ENCODE results near the gene TBC1D14.

TBC1D14 gene

DNA sequence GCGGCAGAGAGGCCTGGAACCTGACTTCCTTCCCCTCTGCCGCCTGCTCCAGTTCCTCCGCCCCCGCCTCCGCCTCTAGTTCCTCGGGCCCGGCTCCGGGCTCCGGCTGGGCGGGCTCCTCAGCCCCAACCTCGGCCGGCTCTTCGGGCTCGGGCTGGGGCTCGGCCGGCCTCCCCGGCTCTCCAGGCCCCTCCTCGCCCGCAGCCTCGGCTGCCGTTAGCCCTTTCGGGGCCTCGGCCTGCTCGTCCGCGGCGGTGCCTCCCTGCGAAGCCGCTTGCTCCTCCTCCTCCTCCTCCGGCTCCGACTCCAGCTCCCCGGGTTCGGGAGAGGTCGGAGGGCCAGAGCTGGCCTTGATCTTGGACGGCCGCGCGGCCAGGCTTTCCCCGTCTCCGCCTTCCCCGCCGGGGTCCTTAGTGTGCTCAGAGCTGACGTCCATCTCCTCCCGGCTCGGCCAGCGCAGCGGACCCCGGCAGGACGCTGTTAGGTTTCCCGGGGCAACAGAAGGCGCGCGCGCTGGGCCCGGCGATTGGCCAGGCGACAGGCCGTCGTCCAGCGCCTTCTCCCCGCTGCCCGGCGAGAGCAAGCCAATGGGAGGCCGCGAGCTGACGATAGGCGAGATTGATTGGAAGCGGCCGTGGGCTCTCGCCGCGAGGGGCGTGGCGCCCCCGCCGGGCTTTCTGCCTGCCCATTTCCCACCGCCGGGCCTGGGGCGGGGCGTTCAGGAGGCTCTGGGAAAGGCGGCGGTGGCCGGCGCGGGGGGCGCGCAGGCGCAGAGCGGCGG lies 133.1 kb downstream of the TBC1D14 start:
- in situ Hi-C loops (cut with HindIII; ENCODE audit: low pct_unique_long_range_greater_than_20kb, low sequenced_read_pairs) = no loop called here
- TF ChIP-seq JUND (IDR thresholded peaks at IDR 0.05; ENCODE audit: low read depth) = no peak
- DNase-seq (ENCODE audit: low read depth in 1 of 2, low spot score in 1 of 2) = peak; percentile 97

DNA sequence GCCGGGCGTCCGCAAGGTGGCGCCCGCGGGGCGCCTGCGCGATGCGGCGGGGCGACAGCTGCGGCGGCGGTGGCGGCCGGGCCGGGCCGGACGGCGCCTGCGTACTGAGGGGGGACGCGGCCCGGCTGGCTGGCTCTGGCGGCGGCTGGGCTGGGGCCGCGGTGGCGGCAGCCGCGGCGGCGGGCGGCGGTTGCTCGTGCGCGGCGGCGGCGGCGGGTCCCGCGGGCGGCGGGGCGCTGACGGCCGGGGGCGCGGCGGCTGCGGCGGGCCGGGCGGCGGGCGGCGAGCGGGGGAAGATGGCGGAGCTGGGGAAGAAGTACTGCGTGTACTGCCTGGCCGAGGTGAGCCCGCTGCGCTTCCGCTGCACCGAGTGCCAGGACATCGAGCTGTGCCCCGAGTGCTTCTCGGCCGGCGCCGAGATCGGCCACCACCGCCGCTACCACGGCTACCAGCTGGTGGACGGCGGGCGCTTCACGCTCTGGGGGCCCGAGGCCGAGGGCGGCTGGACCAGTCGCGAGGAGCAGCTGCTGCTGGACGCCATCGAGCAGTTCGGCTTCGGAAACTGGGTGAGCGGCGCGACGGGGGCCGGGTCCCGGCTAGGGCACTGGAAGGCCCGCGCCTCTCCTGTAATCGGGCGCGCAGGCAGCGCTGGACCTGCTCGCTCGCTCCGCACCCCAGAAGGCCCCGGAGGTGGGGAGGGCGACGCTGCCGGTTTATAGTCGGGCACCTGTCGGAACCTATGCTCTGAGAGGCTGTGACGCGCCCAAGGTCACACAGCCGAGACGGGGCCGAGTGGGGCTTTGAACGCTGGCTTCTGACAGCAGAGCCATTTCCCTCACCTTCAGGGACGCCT lies 133.9 kb downstream of the TBC1D14 start, which contains the start of gene TADA2B:
Gene TADA2B, plus strand, starts transcription at position 89 of the 853 bp plus-strand sequence. Its CDS starts 208 bp downstream, at position 297.
- in situ Hi-C loops (cut with HindIII; ENCODE audit: low pct_unique_long_range_greater_than_20kb, low sequenced_read_pairs) = no loop called here
- no peak for DNase-seq (ENCODE audit: low read depth in 1 of 2, low spot score in 1 of 2)
- no peak for TF ChIP-seq JUND (IDR thresholded peaks at IDR 0.05; ENCODE audit: low read depth)

DNA sequence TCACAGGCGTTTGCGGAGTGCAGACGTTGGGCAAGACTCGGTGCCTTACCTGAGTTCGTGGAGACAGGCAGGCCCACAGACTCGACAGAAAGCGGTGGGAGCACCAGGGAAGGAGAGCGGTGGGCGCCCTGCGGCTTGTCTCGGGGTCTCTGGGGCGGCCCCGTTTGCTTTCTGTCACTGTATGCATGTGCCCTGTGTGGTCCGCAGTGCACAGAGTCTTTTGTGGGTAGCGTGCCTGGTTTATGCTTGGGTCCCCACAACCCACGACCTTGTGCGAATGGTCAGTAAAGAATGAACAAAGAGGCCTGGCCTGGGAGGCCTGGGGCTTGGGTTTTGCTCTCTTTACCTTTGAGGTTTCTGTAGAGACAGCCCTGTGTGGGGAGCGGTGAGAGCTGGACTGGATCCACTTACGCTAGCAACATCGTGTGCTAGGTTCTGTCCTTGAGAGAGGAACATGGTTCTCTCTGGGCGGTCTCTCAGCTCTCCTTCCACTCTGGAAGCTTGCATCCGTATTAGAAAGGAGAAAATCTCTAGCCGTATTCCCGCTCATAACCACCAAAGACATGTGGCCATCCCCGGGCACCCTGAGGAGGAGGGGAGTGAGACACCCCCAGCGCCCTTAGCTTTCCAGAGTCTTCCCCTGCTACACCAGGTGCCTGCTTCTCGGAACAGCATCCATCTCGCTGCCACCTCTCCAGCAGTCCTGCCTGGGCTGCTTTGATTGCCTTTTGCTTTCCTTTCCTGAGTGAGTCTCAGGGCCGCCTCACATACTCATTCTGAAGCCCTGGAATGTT lies 134.7 kb downstream of the TBC1D14 start:
- no peak for DNase-seq (ENCODE audit: low read depth in 1 of 2, low spot score in 1 of 2)
- in situ Hi-C loops (cut with HindIII; ENCODE audit: low pct_unique_long_range_greater_than_20kb, low sequenced_read_pairs) = no loop called here
- TF ChIP-seq JUND (IDR thresholded peaks at IDR 0.05; ENCODE audit: low read depth) = no peak

DNA sequence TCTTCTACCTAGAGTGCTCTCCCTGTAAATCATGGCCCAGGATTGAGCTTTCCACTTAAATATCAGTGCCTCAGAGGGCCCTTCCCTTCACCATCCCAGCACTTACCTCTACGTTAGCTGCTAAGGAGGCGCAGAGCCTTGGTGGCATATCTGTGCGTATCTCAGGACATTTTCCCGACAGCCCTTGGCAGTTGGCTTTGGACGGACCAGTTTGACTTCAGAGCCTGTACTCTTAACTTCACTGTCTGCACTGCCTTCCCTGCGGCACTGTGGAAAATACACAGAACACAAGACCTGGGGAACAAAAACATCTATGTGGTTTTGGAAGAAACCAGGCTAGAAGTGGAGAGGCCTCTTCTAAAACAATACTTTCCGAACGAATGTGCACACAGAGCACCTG lies 135.9 kb downstream of the TBC1D14 start:
- in situ Hi-C loops (cut with HindIII; ENCODE audit: low pct_unique_long_range_greater_than_20kb, low sequenced_read_pairs) = no loop called here
- TF ChIP-seq JUND (IDR thresholded peaks at IDR 0.05; ENCODE audit: low read depth) = no peak
- DNase-seq (ENCODE audit: low read depth in 1 of 2, low spot score in 1 of 2) = peak; percentile 41 to 81

DNA sequence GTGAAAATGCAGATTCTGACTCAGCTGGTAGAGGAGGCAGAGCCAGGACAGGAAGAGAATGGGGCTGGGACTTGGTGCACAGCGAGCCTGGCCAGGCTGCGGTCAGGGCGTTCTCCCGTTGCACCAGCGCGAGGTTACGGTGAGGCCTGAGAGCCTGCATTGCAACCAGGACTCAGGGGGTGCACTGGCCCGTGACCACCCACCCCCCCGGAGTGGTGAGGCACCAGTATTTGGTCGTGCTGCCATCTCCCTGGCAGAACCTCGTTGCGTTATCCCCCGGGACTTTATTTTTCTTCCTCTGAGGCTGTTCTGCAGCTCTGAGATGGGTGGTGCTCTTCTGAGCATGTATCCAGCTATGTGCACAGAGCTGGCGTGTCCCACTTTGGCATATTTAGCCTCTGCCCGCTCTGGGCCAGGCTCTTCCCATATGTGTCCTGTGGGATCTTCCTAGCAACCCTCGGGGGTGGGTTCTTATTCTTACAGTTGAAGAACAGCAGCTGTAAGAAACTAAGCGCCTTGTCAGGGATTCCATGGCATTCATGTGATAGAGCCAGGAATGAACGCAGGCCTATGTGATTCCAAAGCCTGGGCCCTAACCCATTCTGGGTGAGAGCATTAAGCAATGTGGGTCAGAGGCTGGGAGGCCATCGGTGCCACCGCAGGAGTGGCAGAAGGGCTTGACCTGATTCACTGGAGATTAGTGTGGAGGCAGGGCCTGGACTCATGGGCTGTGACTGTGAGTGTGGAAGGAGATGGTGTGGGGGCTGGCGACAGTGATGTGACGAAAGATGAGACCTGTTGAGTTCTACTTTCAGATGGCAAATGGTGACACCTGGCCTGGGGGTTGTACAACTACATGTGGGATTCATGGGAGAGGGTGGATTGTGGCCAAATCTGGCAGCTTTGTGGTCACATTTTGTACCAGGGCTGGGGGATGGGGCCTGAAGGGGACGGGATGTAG lies 136.6 kb downstream of the TBC1D14 start:
- no peak for TF ChIP-seq JUND (IDR thresholded peaks at IDR 0.05; ENCODE audit: low read depth)
- no peak for DNase-seq (ENCODE audit: low read depth in 1 of 2, low spot score in 1 of 2)
- in situ Hi-C loops (cut with HindIII; ENCODE audit: low pct_unique_long_range_greater_than_20kb, low sequenced_read_pairs) = no loop called here

DNA sequence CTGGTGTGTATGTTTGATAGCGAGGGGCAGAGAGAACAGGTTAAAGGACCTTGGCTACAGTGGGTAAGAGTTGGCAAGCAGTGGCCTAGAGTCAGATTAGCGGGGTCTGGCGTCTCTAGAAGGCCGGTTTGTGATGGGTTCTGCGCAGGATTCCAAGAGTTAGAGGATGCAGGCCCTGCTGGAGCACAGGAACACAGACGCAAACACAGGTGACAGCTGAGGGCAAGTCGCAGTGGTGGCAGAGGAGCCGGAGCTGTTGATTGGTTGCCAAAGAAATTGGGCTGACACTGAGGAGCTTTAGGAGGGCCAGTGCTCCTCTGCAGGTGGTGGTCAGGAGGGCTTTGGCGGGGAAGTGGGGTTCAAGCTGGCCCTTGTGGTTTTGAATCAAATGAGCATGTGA lies 137.3 kb downstream of the TBC1D14 start:
- no peak for TF ChIP-seq JUND (IDR thresholded peaks at IDR 0.05; ENCODE audit: low read depth)
- in situ Hi-C loops (cut with HindIII; ENCODE audit: low pct_unique_long_range_greater_than_20kb, low sequenced_read_pairs) = no loop called here
- no peak for DNase-seq (ENCODE audit: low read depth in 1 of 2, low spot score in 1 of 2)

DNA sequence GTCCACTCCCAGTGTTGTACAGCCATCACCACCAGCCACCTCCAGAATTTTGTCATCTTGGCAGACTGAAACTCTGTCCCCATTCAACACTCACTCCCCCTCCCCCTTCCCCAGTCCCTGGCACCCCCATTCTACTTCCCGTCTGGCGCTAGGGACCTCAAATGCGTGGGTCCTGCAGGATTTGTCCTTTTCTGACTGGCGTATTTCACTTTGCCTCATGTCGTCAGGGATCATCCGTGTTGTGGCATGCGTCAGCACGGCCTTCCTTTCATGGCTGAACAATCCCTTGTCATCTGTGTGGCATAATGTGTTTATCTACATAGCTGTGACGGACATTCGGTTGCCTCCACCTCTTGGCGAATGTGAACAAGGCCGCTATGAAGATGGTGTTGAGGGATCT lies 139.0 kb downstream of the TBC1D14 start:
- no peak for DNase-seq (ENCODE audit: low read depth in 1 of 2, low spot score in 1 of 2)
- TF ChIP-seq JUND (IDR thresholded peaks at IDR 0.05; ENCODE audit: low read depth) = no peak
- in situ Hi-C loops (cut with HindIII; ENCODE audit: low pct_unique_long_range_greater_than_20kb, low sequenced_read_pairs) = no loop called here

DNA sequence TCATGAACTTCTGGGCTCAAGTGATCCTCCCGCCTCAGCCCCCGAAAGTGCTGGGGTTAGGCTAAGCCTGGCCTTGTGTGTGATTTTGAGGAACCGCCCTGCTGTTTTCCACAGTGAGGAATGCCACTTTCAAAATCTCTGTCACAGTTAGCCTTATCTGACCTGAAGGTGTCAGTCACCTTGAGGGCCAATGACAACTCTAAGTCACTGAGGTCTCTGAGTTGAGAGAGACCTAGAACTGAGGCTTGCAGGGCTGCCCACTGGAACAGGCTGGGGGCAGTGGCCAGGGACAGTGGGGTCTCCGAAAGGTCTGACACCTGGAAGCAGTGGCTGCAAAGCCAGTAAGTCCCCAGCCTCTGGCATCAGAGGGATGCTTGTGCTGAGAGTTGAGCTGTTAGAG lies 139.7 kb downstream of the TBC1D14 start:
- in situ Hi-C loops (cut with HindIII; ENCODE audit: low pct_unique_long_range_greater_than_20kb, low sequenced_read_pairs) = no loop called here
- DNase-seq (ENCODE audit: low read depth in 1 of 2, low spot score in 1 of 2) = no peak
- TF ChIP-seq JUND (IDR thresholded peaks at IDR 0.05; ENCODE audit: low read depth) = no peak

DNA sequence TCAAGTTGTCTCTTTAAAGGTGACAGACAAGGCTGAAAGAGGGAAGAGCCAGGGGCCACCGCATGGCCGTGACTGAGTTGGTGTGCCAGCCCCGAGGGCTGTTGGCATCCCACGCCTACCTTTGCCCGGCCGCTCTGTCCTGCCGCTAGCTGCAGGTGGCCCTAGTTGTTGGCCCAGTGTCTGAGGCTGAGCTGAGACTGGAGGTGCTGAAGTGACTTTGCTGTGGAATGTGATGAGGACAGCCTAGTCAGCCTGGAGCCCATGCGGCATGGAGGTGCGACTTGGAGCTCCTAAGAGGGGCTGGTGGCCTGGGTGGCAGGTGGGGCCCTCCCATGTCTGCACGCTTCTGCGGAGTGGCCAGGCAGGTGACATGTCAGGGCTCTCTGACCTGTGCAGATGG lies 140.1 kb downstream of the TBC1D14 start:
- in situ Hi-C loops (cut with HindIII; ENCODE audit: low pct_unique_long_range_greater_than_20kb, low sequenced_read_pairs) = no loop called here
- peak in 1 of 2 experiments; percentile 58 for DNase-seq (ENCODE audit: low read depth in 1 of 2, low spot score in 1 of 2)
- no peak for TF ChIP-seq JUND (IDR thresholded peaks at IDR 0.05; ENCODE audit: low read depth)

DNA sequence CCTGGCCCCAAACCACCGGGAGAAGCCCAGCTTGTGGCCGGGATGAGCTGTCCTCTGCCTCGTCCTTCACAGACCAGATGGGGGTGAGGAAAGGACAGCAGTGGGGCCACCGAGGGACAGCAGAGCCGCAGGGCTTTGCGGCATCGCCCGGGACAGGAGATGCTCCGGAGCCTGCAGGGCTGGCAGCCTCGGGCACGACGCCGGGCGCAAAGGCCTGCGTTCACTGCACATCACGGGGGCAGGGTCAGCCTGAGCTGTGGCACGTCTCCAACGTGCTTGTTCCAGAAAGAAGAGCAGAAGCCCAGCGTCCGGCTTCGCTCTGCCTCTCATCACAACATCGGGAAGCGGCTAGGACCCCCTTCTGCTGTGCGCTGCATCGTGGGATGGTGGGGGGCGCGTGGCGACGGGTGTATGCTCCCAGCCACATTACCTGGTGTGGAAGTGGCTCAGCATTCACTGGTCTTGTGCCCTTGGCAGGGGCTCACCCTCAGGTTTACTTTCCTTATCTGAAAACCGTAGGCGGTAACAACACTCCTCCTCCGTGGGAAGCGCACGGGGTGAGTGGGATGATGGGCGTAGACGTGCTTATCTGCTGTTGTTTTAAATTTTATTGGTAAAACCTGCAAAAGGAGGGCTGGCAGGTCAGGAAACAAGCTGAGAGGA lies 141.0 kb downstream of the TBC1D14 start:
- no peak for DNase-seq (ENCODE audit: low read depth in 1 of 2, low spot score in 1 of 2)
- in situ Hi-C loops (cut with HindIII; ENCODE audit: low pct_unique_long_range_greater_than_20kb, low sequenced_read_pairs) = no loop called here
- no peak for TF ChIP-seq JUND (IDR thresholded peaks at IDR 0.05; ENCODE audit: low read depth)

DNA sequence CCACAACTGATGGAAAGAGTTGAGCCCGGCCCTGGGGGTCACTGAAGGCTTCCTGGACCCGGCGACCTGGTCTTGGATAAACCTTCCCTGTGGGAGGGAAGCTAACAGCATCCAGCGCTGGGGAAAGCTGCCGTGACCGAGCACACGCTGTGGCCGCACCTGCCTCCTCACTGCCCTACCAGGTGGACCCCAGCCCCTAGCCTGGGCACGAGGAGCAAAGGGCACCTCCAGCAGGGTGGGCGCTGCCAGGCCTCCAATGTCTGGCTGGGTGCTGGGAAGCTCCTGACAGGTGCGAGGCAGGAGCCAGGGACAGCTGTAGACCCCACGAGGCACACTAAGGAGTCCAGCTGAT lies 141.5 kb downstream of the TBC1D14 start:
- no peak for DNase-seq (ENCODE audit: low read depth in 1 of 2, low spot score in 1 of 2)
- in situ Hi-C loops (cut with HindIII; ENCODE audit: low pct_unique_long_range_greater_than_20kb, low sequenced_read_pairs) = no loop called here
- TF ChIP-seq JUND (IDR thresholded peaks at IDR 0.05; ENCODE audit: low read depth) = no peak

Measured in T47D (cell line).